ENCODE results near the gene DTNB. TPM values are rescaled to one million over a fixed set of nuclear protein-coding genes. Genes with fewer than 3 reads are reported as not detected.

DTNB gene
- total RNA-seq, 1 experiment from 2014 or later, result 51.9 TPM

- TF ChIP-seq, protein P1, sequence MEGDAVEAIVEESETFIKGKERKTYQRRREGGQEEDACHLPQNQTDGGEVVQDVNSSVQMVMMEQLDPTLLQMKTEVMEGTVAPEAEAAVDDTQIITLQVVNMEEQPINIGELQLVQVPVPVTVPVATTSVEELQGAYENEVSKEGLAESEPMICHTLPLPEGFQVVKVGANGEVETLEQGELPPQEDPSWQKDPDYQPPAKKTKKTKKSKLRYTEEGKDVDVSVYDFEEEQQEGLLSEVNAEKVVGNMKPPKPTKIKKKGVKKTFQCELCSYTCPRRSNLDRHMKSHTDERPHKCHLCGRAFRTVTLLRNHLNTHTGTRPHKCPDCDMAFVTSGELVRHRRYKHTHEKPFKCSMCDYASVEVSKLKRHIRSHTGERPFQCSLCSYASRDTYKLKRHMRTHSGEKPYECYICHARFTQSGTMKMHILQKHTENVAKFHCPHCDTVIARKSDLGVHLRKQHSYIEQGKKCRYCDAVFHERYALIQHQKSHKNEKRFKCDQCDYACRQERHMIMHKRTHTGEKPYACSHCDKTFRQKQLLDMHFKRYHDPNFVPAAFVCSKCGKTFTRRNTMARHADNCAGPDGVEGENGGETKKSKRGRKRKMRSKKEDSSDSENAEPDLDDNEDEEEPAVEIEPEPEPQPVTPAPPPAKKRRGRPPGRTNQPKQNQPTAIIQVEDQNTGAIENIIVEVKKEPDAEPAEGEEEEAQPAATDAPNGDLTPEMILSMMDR (conservative IDR thresholded peaks at IDR 0.05), result no peak
- TF ChIP-seq EZH2 (IDR thresholded peaks at IDR 0.05; ENCODE audit: low read depth), result no peak
- BruUV-seq (replicated peaks), result no TSS peak
- Histone ChIP-seq H3K4me1 (replicated peaks; ENCODE audit: insufficient read depth) (no peaks in the 10 kb centered on the region), H3F3A (ENCODE audit: insufficient read depth, low read depth) (0 out of 2 replicates have a peak, but pooled peaks cover 10% of the 10 kb centered on the region), H3K4me2 (no peak overlapping the region), H3K79me2 (ENCODE audit: low read depth) (no peaks in the 10 kb centered on the region), H3K9me3 (ENCODE audit: insufficient read depth, low read depth) (no peaks in the 10 kb centered on the region), H3K9me2 (ENCODE audit: insufficient read depth) (no peaks in the 10 kb centered on the region), H3K36me3 (ENCODE audit: low read depth) (no peaks in the 10 kb centered on the region), H4K20me1 (ENCODE audit: insufficient read depth) (no peaks in the 10 kb centered on the region), H3K27ac (no peak overlapping the region), H3K4me3 (no peak overlapping the region), H2AFZ (no peak overlapping the region), H3K27me3 (ENCODE audit: insufficient read depth, low read depth) (no peaks in the 10 kb centered on the region)
- no peak for DNase-seq
- intact Hi-C loops (cut with micrococcal nuclease; ENCODE audit: unreplicated experiment), result no loop called here
- CTCF ChIA-PET, result interaction anchor here (0.7 kb wide), 1 partner anchor 12 kb away, joined by 3 read pairs; no protein-coding TSS in a partner anchor
- POLR2A ChIA-PET (ENCODE audit: unreplicated experiment), result no interaction called here
These were observed 78.0 kb downstream of the DTNB start for GRCh38 chr2:25595393-25595792.

DNA sequence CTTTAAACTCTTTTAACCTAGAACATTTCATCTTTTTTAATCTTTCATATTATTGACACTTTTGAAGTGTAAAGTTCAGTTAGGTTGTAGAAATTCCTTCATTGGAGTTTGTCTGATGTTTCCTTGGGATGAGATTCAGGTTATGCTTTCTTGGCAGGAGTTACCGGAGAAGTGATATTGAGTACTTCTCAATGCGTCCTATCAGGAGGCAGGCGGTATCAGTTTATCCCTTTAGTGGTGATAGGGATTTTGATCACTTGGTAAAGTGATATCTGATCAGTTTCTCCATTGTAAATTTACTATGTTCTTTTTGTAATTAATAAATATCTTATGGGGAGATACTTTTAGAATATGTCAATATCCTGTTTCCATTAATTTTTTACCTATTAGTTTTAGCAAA lies 78.4 kb downstream of the DTNB start:
- intact Hi-C loops (cut with micrococcal nuclease; ENCODE audit: unreplicated experiment), result no loop called here
- H3K27ac ChIP-seq, result no peak overlapping the region
- no peaks in the 10 kb centered on the region for H3K36me3 ChIP-seq (ENCODE audit: low read depth)
- H3K4me2 ChIP-seq, result no peak overlapping the region
- no peaks in the 10 kb centered on the region for H3K9me3 ChIP-seq (ENCODE audit: insufficient read depth, low read depth)
- no peaks in the 10 kb centered on the region for H4K20me1 ChIP-seq (ENCODE audit: insufficient read depth)
- DNase-seq, result no peak
- H3K4me1 ChIP-seq (replicated peaks; ENCODE audit: insufficient read depth), result no peaks in the 10 kb centered on the region
- no peak overlapping the region for H2AFZ ChIP-seq
- no peaks in the 10 kb centered on the region for H3K27me3 ChIP-seq (ENCODE audit: insufficient read depth, low read depth)
- 0 out of 2 replicates have a peak, but pooled peaks cover 10% of the 10 kb centered on the region for H3F3A ChIP-seq (ENCODE audit: insufficient read depth, low read depth)
- no peaks in the 10 kb centered on the region for H3K79me2 ChIP-seq (ENCODE audit: low read depth)
- ChIA-PET CTCF (no interaction called here), POLR2A (ENCODE audit: unreplicated experiment) (no interaction called here)
- no TSS peak for BruUV-seq (replicated peaks)
- TF ChIP-seq EZH2 (IDR thresholded peaks at IDR 0.05; ENCODE audit: low read depth), result no peak
- TF ChIP-seq, protein P1 (conservative IDR thresholded peaks at IDR 0.05), result no peak
- no peaks in the 10 kb centered on the region for H3K9me2 ChIP-seq (ENCODE audit: insufficient read depth)
- H3K4me3 ChIP-seq, result no peak overlapping the region

GRCh38 chr2:25592766-25593292 lies 80.5 kb downstream of the DTNB start:
- Histone ChIP-seq H3K4me1 (replicated peaks; ENCODE audit: insufficient read depth) (no peaks in the 10 kb centered on the region), H3K79me2 (ENCODE audit: low read depth) (no peaks in the 10 kb centered on the region), H3K36me3 (ENCODE audit: low read depth) (no peaks in the 10 kb centered on the region), H3K4me2 (no peak overlapping the region), H2AFZ (no peak overlapping the region), H3K9me2 (ENCODE audit: insufficient read depth) (no peaks in the 10 kb centered on the region), H4K20me1 (ENCODE audit: insufficient read depth) (no peaks in the 10 kb centered on the region), H3K27me3 (ENCODE audit: insufficient read depth, low read depth) (no peaks in the 10 kb centered on the region), H3F3A (ENCODE audit: insufficient read depth, low read depth) (0 out of 2 replicates have a peak, but pooled peaks cover 10% of the 10 kb centered on the region), H3K27ac (no peak overlapping the region), H3K9me3 (ENCODE audit: insufficient read depth, low read depth) (no peaks in the 10 kb centered on the region), H3K4me3 (no peak overlapping the region)
- no peak for TF ChIP-seq EZH2 (IDR thresholded peaks at IDR 0.05; ENCODE audit: low read depth)
- TF ChIP-seq, protein P1 (conservative IDR thresholded peaks at IDR 0.05), result no peak
- no peak for DNase-seq
- intact Hi-C loops (cut with micrococcal nuclease; ENCODE audit: unreplicated experiment), result no loop called here
- ChIA-PET POLR2A (ENCODE audit: unreplicated experiment) (interaction anchor here (0.6 kb wide), 1 partner anchor 1089 kb away, joined by 17 read pairs; no protein-coding TSS in a partner anchor), CTCF (no interaction called here)
- no TSS peak for BruUV-seq (replicated peaks)

Measured in PC-9 (cell line).